ENCODE data around the gene HSPA12B.

The HSPA12B gene

DNA sequence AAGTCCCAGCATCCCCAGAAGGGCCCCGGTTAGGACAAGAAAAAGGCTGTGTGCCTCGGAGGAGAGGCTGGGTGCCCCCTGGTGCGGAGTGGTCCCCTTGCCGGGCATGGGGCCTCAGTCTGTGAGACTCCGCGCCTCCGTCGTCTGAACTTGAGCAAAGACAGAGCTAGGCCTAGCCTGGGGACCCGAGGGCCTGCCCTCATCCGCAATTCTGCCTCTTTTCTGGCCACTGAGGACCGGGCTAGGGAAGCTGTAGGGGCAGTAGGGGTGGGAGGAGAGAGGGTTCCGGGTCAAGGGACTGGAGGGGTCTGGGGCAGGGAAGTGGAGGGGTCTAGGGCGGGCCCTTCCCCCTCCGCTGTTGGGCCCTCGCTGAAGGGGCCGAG lies 550 bp upstream of the HSPA12B start:
- Histone ChIP-seq H3K4me1 (ENCODE audit: control insufficient read depth, low read depth, low read length) (peaks cover 5% of the 10 kb centered on the region), H3K27me3 (ENCODE audit: control insufficient read depth, insufficient read depth, low read length) (peaks cover 29% of the 10 kb centered on the region), H3K36me3 (ENCODE audit: control insufficient read depth, low read depth, low read length) (no peaks in the 10 kb centered on the region), H3K9ac (ENCODE audit: low read length) (no peak overlapping the region), H3K4me3 (ENCODE audit: low read length) (peak overlapping the region; percentile 11), H3K27ac (ENCODE audit: low read length) (no peak overlapping the region), H3K9me3 (ENCODE audit: control insufficient read depth, low read depth, low read length) (no peaks in the 10 kb centered on the region)

GRCh38 chr20:3733119-3733995 lies 872 bp downstream of the HSPA12B start:
- Histone ChIP-seq H3K27me3 (ENCODE audit: control insufficient read depth, insufficient read depth, low read length) (peaks cover 25% of the 10 kb centered on the region), H3K4me3 (ENCODE audit: low read length) (peak overlapping the region; percentile 42), H3K9me3 (ENCODE audit: control insufficient read depth, low read depth, low read length) (no peaks in the 10 kb centered on the region), H3K36me3 (ENCODE audit: control insufficient read depth, low read depth, low read length) (no peaks in the 10 kb centered on the region), H3K9ac (ENCODE audit: low read length) (no peak overlapping the region), H3K4me1 (ENCODE audit: control insufficient read depth, low read depth, low read length) (peaks cover 5% of the 10 kb centered on the region), H3K27ac (ENCODE audit: low read length) (no peak overlapping the region)

GRCh38 chr20:3734111-3734843 lies 1.8 kb downstream of the HSPA12B start:
- Histone ChIP-seq H3K27me3 (ENCODE audit: control insufficient read depth, insufficient read depth, low read length) (peaks cover 25% of the 10 kb centered on the region), H3K9me3 (ENCODE audit: control insufficient read depth, low read depth, low read length) (no peaks in the 10 kb centered on the region), H3K4me1 (ENCODE audit: control insufficient read depth, low read depth, low read length) (peaks cover 5% of the 10 kb centered on the region), H3K9ac (ENCODE audit: low read length) (no peak overlapping the region), H3K27ac (ENCODE audit: low read length) (no peak overlapping the region), H3K4me3 (ENCODE audit: low read length) (no peak overlapping the region), H3K36me3 (ENCODE audit: control insufficient read depth, low read depth, low read length) (no peaks in the 10 kb centered on the region)

GRCh38 chr20:3735768-3736167 lies 3.3 kb downstream of the HSPA12B start:
- Histone ChIP-seq H3K27me3 (ENCODE audit: control insufficient read depth, insufficient read depth, low read length) (peaks cover 25% of the 10 kb centered on the region), H3K4me1 (ENCODE audit: control insufficient read depth, low read depth, low read length) (peaks cover 12% of the 10 kb centered on the region), H3K9ac (ENCODE audit: low read length) (no peak overlapping the region), H3K36me3 (ENCODE audit: control insufficient read depth, low read depth, low read length) (no peaks in the 10 kb centered on the region), H3K27ac (ENCODE audit: low read length) (no peak overlapping the region), H3K4me3 (ENCODE audit: low read length) (no peak overlapping the region), H3K9me3 (ENCODE audit: control insufficient read depth, low read depth, low read length) (no peaks in the 10 kb centered on the region)

DNA sequence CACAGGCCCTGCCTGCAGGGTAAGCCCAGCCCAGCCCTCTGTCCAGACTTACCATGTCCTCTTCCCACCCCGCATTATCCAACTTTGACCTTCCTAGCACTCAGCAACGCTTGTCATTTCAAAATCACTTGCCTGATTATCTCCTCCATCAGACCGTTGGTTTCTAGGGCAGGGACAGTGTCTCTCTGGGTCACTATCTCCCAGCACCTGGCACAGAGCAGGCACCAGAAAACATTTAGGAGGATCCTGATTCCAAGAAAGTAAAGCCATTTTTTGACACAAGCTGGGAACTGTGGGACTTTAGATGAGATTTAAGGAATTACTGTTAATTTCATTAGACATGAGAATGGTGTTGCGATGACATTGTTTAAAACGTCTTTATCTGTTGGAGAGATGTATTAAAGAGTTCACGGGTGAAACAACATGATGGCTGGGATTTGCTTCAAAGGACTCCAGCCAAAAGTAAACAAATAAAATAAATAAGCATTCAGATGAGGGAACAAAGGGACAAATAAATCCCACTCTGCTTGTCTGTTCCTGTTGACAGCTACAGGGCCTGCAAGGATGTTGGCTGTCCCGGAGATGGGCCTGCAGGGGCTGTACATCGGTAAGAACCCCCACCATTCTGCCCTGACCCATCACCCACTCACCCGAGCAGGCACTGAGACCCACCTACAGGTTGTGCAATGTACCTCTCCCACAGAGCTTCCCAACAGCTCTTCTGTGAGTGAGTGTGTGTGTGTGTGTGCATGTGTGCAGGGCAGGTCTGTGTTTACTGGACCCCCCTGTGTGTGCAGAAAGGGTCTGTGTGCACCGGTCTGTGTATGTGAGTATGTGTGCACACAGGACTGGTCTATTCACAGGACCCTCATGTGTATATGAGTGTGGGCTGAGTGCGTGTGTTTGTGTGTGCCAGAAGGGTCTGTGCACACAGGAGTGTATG lies 5.9 kb downstream of the HSPA12B start:
- Histone ChIP-seq H3K27me3 (ENCODE audit: control insufficient read depth, insufficient read depth, low read length) (peaks cover 4% of the 10 kb centered on the region), H3K4me1 (ENCODE audit: control insufficient read depth, low read depth, low read length) (peaks cover 13% of the 10 kb centered on the region), H3K9me3 (ENCODE audit: control insufficient read depth, low read depth, low read length) (no peaks in the 10 kb centered on the region), H3K27ac (ENCODE audit: low read length) (no peak overlapping the region), H3K4me3 (ENCODE audit: low read length) (no peak overlapping the region), H3K9ac (ENCODE audit: low read length) (no peak overlapping the region), H3K36me3 (ENCODE audit: control insufficient read depth, low read depth, low read length) (no peaks in the 10 kb centered on the region)

DNA sequence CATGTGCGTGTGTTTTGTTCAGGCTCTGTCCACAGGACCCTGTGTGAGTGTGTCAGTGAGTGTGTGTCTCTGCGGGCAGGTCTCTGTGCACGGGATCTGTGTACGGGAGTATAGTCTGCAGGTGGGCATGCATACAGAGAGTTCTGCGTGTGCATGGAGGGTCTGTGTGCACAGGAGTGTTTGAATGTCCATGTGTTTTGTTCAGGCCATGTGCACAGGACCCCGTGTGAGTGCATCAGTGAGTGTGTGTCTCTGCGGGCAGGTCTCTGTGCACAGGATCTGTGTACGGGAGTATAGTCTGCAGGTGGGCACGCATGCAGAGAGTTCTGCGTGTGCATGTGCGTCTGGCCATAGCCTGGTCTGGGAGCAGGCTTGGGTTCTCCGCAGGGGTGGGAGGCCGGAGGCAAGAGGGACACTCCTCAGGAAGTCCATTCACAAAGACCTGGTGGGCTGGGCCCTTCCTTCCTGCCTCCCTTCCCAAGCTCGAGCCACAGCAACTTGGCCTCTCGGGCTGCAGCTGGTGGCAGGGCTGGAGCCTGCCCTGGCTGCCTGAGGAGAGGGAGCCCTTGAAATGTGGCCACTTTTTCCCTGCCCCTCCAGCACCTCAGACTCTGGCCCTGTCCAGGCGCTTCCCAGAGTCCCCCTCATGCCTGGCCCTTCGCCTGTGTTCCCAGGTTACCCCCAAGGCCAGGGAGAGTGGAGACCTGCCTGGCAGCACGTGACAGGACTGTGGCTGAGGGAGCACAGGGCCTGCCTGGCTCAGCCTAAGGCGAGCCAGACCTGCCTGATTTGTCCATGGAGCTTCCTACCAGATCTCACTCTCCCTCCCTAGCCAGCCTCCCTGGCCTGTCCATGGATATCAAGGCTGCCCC lies 6.8 kb downstream of the HSPA12B start:
- Histone ChIP-seq H3K9ac (ENCODE audit: low read length) (no peak overlapping the region), H3K36me3 (ENCODE audit: control insufficient read depth, low read depth, low read length) (no peaks in the 10 kb centered on the region), H3K27me3 (ENCODE audit: control insufficient read depth, insufficient read depth, low read length) (no peaks in the 10 kb centered on the region), H3K4me1 (ENCODE audit: control insufficient read depth, low read depth, low read length) (peaks cover 13% of the 10 kb centered on the region), H3K27ac (ENCODE audit: low read length) (no peak overlapping the region), H3K4me3 (ENCODE audit: low read length) (no peak overlapping the region), H3K9me3 (ENCODE audit: control insufficient read depth, low read depth, low read length) (no peaks in the 10 kb centered on the region)

DNA sequence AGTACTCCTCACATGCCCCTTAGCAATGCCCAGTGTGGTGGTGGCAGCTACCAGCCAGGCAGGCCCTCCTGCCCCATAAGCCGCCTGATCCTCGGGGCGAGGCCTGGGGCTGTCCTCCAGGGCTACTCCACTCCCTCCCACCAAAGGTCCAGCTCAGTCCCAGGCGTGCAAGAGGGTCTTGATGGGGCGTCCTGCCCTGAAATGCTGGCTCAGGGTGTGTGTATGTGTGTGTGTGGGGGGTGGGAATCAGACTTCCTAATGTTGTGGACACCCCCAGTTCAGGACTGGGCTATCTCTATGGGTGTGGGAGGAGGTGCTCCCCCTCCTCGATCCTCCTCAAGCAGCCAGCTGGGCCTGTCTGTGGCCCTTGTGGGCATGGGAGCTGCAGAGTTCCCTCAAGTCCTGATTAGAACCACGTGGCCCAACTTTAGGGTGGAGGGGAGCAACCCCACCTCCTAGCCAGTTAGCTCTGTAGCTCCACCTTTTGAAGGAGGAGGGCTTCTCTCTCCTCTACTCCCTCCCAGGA lies 7.5 kb downstream of the HSPA12B start:
- Histone ChIP-seq H3K9me3 (ENCODE audit: control insufficient read depth, low read depth, low read length) (no peaks in the 10 kb centered on the region), H3K36me3 (ENCODE audit: control insufficient read depth, low read depth, low read length) (no peaks in the 10 kb centered on the region), H3K4me1 (ENCODE audit: control insufficient read depth, low read depth, low read length) (peaks cover 13% of the 10 kb centered on the region), H3K27me3 (ENCODE audit: control insufficient read depth, insufficient read depth, low read length) (no peaks in the 10 kb centered on the region), H3K27ac (ENCODE audit: low read length) (no peak overlapping the region), H3K4me3 (ENCODE audit: low read length) (no peak overlapping the region), H3K9ac (ENCODE audit: low read length) (no peak overlapping the region)

- peaks cover 5% of the 10 kb centered on the region for H3K27me3 ChIP-seq (ENCODE audit: control insufficient read depth, insufficient read depth, low read length)
- peaks cover 13% of the 10 kb centered on the region for H3K4me1 ChIP-seq (ENCODE audit: control insufficient read depth, low read depth, low read length)
- no peak overlapping the region for H3K27ac ChIP-seq (ENCODE audit: low read length)
- H3K4me3 ChIP-seq (ENCODE audit: low read length), result no peak overlapping the region
- no peaks in the 10 kb centered on the region for H3K36me3 ChIP-seq (ENCODE audit: control insufficient read depth, low read depth, low read length)
- H3K9me3 ChIP-seq (ENCODE audit: control insufficient read depth, low read depth, low read length), result no peaks in the 10 kb centered on the region
- no peak overlapping the region for H3K9ac ChIP-seq (ENCODE audit: low read length)
Measured at GRCh38 chr20:3740615-3741301, 8.3 kb downstream of the HSPA12B start.

DNA sequence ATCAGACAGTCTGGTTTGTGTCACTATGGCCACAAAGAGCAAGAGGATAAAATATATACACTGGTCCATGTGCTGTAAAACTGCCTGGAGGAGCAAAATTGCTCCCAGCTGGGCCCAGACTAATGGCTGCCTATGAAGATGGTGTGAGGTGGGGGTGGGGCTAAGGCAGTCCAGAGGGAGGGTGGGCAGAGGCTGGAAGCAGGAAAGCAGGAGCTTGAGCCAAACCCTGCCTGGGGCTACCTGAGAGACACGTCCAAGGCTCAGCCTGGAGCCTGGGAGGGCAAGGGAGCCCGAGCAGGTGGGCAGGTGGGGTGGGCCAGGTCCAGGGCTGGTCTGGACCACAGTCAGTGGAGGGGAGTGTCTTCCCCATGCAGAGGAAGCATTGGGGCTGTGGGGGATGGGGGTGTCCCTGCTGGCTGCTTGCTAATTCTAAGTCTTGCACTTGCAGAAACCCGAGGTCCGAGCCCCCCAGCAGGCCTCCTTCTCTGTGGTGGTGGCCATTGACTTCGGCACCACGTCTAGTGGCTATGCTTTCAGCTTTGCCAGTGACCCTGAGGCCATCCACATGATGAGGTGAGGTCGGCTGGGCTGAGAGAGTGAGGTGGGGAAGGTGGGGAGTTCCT lies 9.5 kb downstream of the HSPA12B start:
- H3K9me3 ChIP-seq (ENCODE audit: control insufficient read depth, low read depth, low read length), result no peaks in the 10 kb centered on the region
- H3K27me3 ChIP-seq (ENCODE audit: control insufficient read depth, insufficient read depth, low read length), result peaks cover 8% of the 10 kb centered on the region
- no peaks in the 10 kb centered on the region for H3K36me3 ChIP-seq (ENCODE audit: control insufficient read depth, low read depth, low read length)
- peaks cover 13% of the 10 kb centered on the region for H3K4me1 ChIP-seq (ENCODE audit: control insufficient read depth, low read depth, low read length)
- H3K27ac ChIP-seq (ENCODE audit: low read length), result no peak overlapping the region
- no peak overlapping the region for H3K9ac ChIP-seq (ENCODE audit: low read length)
- no peak overlapping the region for H3K4me3 ChIP-seq (ENCODE audit: low read length)

DNA sequence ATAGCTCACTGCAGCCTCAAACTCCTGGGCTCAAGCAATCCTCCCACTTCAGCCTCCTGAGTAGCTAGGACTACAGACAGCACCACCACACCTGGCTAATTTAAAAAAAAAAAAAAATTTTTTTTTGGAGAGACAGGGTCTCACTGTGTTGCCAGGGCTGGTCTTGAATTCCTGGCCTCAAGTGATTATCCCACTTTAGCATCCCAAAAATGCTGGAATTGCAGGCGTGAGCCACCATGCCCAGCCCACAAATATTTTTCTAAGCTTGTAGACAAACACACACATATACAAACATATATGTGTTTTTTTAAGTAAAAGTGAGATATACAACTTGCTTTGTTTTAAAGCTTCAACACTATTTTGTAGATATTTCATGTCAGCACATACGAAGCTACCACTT lies 10.8 kb downstream of the HSPA12B start:
- Histone ChIP-seq H3K9ac (ENCODE audit: low read length) (no peak overlapping the region), H3K27ac (ENCODE audit: low read length) (no peak overlapping the region), H3K4me3 (ENCODE audit: low read length) (no peak overlapping the region), H3K9me3 (ENCODE audit: control insufficient read depth, low read depth, low read length) (no peaks in the 10 kb centered on the region), H3K27me3 (ENCODE audit: control insufficient read depth, insufficient read depth, low read length) (peaks cover 18% of the 10 kb centered on the region), H3K36me3 (ENCODE audit: control insufficient read depth, low read depth, low read length) (no peaks in the 10 kb centered on the region), H3K4me1 (ENCODE audit: control insufficient read depth, low read depth, low read length) (peaks cover 13% of the 10 kb centered on the region)
